PC-9 (cell line): Measurements from ENCODE around the gene SYT3.

ENCODE experiments used
- CTCF ChIP-seq: fragments of 200-600 bp; sonication (generic); conservative IDR thresholded peaks from 2 replicates; pipeline ENCODE4 v1.6.1; 2017; ENCODE audit warnings: mixed run types, antibody characterized with exemption, mild to moderate bottlenecking, moderate library complexity
- EZH2 ChIP-seq: fragments of 200-600 bp; sonication (generic); IDR thresholded peaks from 2 replicates; pipeline ENCODE4 v1.8.0; 2017; ENCODE audit warnings: antibody characterized with exemption, low read depth

GRCh38 chr19:50660088-50660366, 20.3 kb upstream of the SYT3 start:
- no peak for TF ChIP-seq CTCF
- TF ChIP-seq EZH2 = no peak
